Omental fat pad (tissue), 4 donors: ENCODE measurements around the gene E2F6. TPM values are rescaled to one million over a fixed set of nuclear protein-coding genes. Genes with fewer than 3 reads are reported as not detected.
"Not testable (repeated sequence)": the region's sequence is repeated elsewhere in the genome, so short reads cannot be mapped to it uniquely, and the experiment has no call there.

Source experiments
- ATAC-seq: fragments of 150-250 bp; one replicate; pipeline ENCODE4 v1.9.1; 2016; ENCODE audit warnings: mild to moderate bottlenecking, moderate library complexity; ENCODE audit not compliant: low FRiP score
- DNase-seq: peaks from one replicate; pipeline ENCODE4 v3.0.0-alpha.2; 2019; ENCODE audit warnings: low spot score
- CTCF ChIP-seq, 3 donors: fragments of 450-650 bp; IDR thresholded peaks; one replicate each; pipeline ENCODE4 v1.5.1; 2016 to 2017; ENCODE audit warnings: antibody characterized with exemption in 3 of 3, mild to moderate bottlenecking in 3 of 3, moderate library complexity in 2 of 3
- total RNA-seq, 4 donors: library from RNA; depleted of rRNA; stranded (reverse); fragments of >200 nt; gene quantifications; one replicate each; pipeline ENCODE4 v1.1.0, GENCODE V29; 2016

The E2F6 gene
- total RNA-seq, 4 donors from 2014 or later = 14.5 to 32.8 (median 25.8) TPM

- no peak for TF ChIP-seq CTCF (IDR thresholded peaks at IDR 0.05)
- DNase-seq (no peak), ATAC-seq (no peak)
Measured at GRCh38 chr2:11409572-11409959, 56.4 kb downstream of the E2F6 start.

- ATAC-seq = no peak
- no peak for TF ChIP-seq CTCF (IDR thresholded peaks at IDR 0.05)
- DNase-seq = no peak
Measured at GRCh38 chr2:11408959-11409571, 56.9 kb downstream of the E2F6 start.

GRCh38 chr2:11407413-11407812 is 58.5 kb downstream of the E2F6 start:
- no peak for TF ChIP-seq CTCF (IDR thresholded peaks at IDR 0.05)
- ATAC-seq (no peak), DNase-seq (no peak)

GRCh38 chr2:11406958-11407381 is 59.0 kb downstream of the E2F6 start:
- DNase-seq = no peak
- TF ChIP-seq CTCF (IDR thresholded peaks at IDR 0.05) = no peak
- ATAC-seq = peak; percentile 42

- no peak for TF ChIP-seq CTCF (IDR thresholded peaks at IDR 0.05)
- DNase-seq = no peak
- ATAC-seq = no peak
Measured at GRCh38 chr2:11406267-11406957, 59.5 kb downstream of the E2F6 start.

GRCh38 chr2:11405599-11406266 is 60.2 kb downstream of the E2F6 start:
- no peak for DNase-seq
- no peak for TF ChIP-seq CTCF (IDR thresholded peaks at IDR 0.05)
- ATAC-seq = no peak

GRCh38 chr2:11405074-11405406 is 60.9 kb downstream of the E2F6 start:
- DNase-seq, ATAC-seq: not testable (repeated sequence)
